Fibroblast of skin of left quadriceps (primary cell): Measurements from ENCODE around the gene NADK.

ENCODE experiments used
- DNase-seq, 2 experiments: peaks; one replicate each; pipeline ENCODE4 v3.0.0-alpha.2; 2013; ENCODE audit warnings: low read depth in 2 of 2

NADK gene

DNA sequence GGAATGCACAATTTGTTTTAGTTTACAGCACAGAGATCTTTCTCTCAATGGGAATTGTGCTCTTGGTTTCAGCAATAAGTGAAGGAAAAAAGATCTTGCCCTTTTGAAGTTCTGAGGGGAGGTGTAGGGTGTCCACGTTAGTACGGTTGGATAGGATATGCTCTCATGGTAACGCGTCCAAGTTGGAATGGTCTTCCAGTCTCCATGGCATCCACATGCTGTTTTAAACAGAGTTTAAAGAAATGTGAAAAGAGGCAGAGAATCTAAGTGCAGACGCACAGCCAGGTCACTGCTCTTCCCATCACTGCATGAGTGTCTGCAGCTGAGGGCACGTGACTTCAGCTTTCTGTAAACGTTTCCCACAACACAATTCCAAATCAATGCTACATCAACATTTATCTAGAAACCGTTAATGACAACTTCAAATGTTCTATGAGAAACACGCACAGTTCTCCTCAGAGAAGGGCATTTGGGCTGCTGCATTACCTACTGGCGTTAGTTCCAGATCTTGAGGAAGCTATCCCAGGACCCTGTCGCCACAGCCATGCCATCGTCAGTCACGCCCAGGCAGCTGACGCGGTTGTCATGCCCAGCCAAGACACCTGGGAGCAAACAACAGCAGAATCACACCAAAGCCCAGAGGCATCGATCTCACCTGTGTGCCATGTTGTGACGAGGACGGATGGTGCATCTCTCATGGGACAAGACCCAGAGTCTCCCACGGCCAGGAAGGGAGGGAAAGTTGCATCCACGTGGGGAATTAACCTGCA lies 8.8 kb upstream of the NADK start:
- DNase-seq, result no peak

DNA sequence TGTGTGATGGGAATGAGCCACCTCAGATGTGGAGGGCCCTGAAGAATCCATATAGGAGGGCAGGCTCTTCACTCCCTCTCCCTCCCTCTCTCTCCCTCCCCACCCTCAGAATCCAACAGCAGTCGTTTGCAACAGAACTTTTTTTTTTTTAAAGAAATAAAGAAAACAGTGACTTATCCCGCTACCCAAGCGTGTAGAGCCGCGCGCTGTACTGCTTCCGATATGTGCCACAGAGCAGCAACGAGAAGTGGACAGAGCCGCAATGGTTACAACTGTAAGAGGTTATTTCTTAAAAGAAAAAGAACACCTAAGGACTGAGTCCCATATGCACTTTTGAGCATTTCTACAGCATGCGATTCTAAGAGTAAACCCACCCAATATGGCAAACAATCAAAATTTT lies 7.4 kb upstream of the NADK start:
- no peak for DNase-seq

GRCh38 chr1:1784933-1785332 lies 6.7 kb upstream of the NADK start:
- DNase-seq, result no peak

DNA sequence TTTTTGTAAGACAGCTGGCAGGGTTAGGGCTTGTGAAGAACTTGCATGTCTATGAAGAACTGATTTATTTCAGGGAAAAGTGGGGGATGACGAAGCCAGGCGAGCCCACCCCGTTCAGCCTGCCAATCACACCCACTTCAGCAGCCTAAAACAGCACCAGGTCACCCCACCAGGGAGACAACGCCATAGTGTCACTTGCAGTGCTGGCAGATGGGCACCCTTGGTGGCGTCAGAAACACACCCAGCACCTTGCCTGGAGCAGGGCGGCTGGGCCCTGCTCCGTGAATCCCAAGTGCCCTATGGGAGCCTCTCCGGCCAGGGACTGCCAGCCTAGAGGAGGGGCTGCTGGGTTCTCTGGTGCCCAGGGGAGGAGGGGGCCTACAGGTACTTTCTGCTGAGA lies 5.0 kb upstream of the NADK start:
- DNase-seq, result no peak

GRCh38 chr1:1782399-1783221 lies 4.3 kb upstream of the NADK start:
- no peak for DNase-seq

DNA sequence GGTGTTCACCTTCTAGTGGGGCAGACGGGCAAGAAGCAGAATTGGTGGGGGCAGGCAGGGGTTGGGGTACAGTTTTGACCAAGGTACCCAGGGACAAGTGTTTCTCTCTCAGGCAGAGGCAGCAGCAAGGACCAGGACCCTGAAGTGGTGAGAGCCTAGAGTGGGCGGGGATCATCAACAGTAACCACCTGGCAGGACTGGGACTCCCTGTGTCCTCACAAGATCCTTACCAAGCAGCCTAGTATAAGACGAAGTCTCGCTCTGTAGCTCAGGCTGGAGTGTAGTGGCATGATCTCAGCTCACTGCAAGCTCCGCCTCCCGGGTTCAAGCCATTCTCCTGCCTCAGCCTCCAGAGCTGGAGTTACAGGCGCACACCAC lies 3.2 kb upstream of the NADK start:
- no peak for DNase-seq

GRCh38 chr1:1780598-1781525 lies 2.6 kb upstream of the NADK start:
- no peak for DNase-seq

DNA sequence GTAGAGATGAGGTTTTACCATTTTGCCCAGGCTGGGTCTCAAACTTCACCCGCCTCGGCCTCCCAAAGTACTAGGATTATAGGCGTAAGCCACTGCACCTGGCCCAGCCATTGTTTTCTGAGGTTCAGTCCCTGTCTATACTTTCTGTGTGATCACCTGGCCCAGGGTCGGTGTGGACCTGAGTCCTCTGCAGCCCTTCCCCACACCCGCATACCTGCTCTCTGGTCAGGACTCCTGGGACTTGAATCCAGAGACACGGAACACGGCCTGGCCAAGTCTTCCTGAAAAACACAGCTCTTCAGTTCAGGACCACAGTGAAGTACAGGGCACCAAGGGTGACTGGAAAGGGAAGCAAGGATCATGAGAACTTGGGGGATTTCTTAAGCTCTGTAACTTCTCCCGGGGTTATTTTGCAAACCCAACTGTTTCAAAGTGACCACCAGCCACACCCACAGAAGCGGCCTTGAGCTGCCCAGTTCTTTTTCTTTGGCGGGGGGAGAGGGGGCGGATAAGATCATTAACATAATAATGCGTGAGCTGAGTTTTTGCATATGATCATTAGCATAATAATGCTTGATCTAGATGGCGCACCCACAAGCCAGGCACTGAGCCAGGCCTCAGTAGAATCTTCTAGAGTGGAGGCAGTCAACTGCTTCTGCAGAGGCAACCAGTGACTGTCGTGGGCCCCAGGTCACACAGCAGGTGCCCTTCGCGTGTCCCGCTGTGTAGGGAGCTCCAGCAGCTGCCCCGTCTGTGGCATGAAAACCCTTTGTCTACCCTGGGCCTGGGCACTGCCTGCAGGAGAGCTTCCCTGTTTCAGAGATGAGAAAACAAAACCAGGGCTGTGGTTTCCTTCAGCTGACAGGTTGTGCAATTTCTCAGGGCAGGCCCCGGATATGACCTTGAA lies 1.7 kb upstream of the NADK start:
- no peak for DNase-seq

DNA sequence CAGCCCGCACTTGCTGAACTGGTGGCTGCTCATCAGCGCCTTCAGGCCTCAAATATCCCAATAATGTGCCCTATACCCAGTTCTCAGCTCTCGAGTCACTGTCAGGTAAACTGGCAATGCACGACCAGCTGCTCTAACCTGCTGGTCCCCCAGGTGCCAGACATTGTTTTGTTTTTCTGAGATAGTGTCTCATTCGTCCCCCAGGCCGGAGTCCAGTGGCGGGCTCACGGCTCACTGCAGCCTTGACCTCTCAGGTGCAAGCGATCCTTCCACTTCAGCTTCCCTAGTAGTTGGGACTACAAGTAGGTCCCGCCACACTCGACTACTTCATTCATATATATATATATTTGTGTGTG lies 1.0 kb upstream of the NADK start:
- no peak for DNase-seq

DNA sequence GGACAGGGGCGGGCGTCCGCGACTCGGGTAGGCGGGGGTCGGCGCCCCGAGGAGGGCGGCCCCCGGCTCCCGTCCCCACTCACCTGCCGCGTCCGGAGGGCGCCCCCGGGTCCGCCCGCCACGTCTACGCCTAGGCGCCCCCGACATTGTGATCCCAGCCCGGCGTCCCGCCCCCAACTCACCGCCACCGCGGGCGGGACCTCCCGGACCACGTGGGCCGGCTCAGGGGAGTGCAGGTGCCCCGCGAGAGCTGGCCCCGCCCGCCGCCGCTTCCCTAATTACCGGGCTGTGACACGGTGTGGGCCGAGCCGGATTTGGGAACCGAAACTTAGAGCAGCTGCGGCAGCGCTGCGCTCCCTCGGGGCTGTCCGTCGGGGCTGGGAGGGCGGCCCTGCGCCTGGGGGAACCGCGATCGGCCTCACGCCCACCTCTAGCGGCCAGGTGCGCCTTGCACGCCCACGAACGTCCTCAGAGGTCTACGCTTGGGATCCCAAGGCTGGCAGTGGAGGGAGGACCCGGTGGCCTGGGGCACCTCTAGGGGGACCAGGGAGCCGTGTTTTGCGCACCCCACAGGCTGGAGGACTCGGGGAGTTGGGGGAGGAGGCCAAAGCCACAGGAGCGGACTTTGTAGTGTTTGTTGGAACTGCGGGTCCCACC lies 521 bp upstream of the NADK start:
- DNase-seq, result no peak

- DNase-seq, result no peak
Observed at GRCh38 chr1:1777583-1777899, 729 bp downstream of the NADK start.

- no peak for DNase-seq
Observed at GRCh38 chr1:1776672-1777582, 1.3 kb downstream of the NADK start.

DNA sequence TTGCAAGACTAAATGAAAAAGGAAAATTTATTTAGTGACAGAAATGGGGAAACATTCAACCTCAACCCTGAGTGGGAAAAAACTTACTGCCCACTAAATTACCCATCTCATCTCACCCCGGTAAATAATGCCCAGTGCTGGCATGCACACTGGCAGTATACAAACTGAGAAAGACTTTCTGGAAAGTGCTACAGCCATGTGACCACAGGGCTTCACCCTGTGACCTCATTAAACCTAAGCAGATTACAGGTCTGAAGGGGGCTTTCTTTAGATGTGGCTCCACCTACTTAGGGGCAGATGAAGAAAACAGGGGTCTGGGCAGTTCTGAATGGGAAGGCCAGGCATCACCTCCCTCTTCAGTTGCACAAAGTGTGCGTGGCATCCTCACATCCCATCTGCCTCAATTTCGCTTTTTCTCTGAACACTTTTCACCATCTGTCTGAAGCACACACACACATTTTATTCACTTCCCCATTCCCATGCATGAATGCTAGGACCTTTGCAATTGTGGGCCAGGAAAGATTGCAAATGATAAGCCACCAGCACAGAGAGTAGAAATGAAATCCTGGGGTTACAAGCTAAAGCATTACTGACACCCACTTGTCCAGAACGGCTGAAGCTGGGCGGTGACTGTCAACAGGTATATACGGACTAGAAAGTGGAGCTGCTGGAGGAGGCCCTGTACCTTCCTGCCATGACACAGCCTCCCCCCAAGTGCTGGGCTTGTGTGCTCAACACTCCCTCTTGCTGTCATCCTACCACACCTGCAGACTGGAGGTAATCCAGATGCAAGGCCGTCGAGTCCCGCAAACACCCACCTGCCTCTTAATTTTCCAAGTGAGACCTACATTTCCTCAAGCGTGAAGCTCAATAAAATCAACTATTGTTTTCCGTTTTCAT lies 2.7 kb downstream of the NADK start:
- DNase-seq, result no peak

- no peak for DNase-seq
Observed at GRCh38 chr1:1773874-1774273, 4.4 kb downstream of the NADK start.

GRCh38 chr1:1771096-1771495 lies 7.2 kb downstream of the NADK start:
- no peak for DNase-seq

- DNase-seq, result no peak
Observed at GRCh38 chr1:1770102-1770501, 8.2 kb downstream of the NADK start.

DNA sequence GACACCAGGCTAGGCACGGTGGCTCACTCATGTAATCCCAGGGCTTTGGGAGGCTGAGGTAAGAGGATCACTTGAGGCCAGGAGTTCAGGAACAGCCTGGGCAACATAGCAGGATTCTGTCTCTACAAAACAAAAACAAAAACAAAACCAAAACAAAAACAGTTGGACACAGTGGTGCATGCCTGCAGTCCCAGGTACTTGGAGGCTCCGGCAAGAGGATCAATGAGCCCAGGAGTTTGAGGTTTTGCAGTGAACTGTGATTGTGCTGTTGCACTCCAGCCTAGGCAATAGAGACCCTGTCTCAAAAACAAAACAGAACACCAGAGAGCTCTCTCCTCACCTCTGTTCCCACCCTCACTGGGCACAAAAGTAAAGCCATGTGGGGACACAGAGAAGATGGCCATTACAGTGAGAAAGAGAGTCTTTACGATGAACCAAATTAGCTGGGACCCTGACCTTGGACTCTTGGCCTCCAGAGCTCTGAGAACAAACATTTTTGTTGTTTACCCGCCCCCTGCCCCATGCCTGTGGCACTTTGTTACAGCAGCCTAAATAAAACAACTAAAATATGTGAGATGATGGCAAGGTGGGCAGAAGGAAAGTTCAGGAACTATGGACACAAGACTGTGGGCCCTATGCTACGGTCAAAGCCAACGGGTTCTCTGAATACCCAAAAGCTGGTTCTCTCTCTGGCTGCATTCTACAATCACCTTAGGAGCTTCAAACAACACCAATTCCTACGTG lies 9.8 kb downstream of the NADK start:
- DNase-seq, result no peak

- DNase-seq, result no peak
Observed at GRCh38 chr1:1764876-1765470, 13.3 kb downstream of the NADK start.
